Right kidney (tissue), 9 donors: ENCODE data around the gene TTC3.
"Not testable (repeated sequence)": the region's sequence is repeated elsewhere in the genome, so short reads cannot be mapped to it uniquely, and the experiment has no call there.

Experiments used
- DNase-seq: peaks from one replicate; pipeline ENCODE4 v3.0.0-alpha.2; 2016
- long read RNA-seq, 8 donors: transcript quantifications; one replicate each; lab custom pipeline, GENCODE V29; 2026

Gene TTC3, protein sequence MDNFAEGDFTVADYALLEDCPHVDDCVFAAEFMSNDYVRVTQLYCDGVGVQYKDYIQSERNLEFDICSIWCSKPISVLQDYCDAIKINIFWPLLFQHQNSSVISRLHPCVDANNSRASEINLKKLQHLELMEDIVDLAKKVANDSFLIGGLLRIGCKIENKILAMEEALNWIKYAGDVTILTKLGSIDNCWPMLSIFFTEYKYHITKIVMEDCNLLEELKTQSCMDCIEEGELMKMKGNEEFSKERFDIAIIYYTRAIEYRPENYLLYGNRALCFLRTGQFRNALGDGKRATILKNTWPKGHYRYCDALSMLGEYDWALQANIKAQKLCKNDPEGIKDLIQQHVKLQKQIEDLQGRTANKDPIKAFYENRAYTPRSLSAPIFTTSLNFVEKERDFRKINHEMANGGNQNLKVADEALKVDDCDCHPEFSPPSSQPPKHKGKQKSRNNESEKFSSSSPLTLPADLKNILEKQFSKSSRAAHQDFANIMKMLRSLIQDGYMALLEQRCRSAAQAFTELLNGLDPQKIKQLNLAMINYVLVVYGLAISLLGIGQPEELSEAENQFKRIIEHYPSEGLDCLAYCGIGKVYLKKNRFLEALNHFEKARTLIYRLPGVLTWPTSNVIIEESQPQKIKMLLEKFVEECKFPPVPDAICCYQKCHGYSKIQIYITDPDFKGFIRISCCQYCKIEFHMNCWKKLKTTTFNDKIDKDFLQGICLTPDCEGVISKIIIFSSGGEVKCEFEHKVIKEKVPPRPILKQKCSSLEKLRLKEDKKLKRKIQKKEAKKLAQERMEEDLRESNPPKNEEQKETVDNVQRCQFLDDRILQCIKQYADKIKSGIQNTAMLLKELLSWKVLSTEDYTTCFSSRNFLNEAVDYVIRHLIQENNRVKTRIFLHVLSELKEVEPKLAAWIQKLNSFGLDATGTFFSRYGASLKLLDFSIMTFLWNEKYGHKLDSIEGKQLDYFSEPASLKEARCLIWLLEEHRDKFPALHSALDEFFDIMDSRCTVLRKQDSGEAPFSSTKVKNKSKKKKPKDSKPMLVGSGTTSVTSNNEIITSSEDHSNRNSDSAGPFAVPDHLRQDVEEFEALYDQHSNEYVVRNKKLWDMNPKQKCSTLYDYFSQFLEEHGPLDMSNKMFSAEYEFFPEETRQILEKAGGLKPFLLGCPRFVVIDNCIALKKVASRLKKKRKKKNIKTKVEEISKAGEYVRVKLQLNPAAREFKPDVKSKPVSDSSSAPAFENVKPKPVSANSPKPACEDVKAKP (N-terminal part only)
- long read RNA-seq, donor 1, partial matches to known transcripts, result 25 of 28 reads
- long read RNA-seq, donor 1, other reads (novel, unspliced or antisense), result 0 of 28 reads
- long read RNA-seq, donor 2, partial matches to known transcripts, result 11 of 14 reads
- long read RNA-seq, donor 2, other reads (novel, unspliced or antisense), result 0 of 14 reads
- long read RNA-seq, donor 3, full-length matches to known transcripts, result 4 of 53 reads
- long read RNA-seq, donor 3, partial matches to known transcripts, result 49 of 53 reads
- long read RNA-seq, donor 3, other reads (novel, unspliced or antisense), result 0 of 53 reads
- long read RNA-seq, donor 4, partial matches to known transcripts, result 69 of 74 reads
- long read RNA-seq, donor 4, other reads (novel, unspliced or antisense), result 0 of 74 reads
- long read RNA-seq, donor 5, full-length matches to known transcripts, result 3 of 16 reads
- long read RNA-seq, donor 5, partial matches to known transcripts, result 13 of 16 reads
- long read RNA-seq, donor 5, other reads (novel, unspliced or antisense), result 0 of 16 reads
- long read RNA-seq, donor 6, partial matches to known transcripts, result 67 of 75 reads
- long read RNA-seq, donor 6, other reads (novel, unspliced or antisense), result 0 of 75 reads
- long read RNA-seq, donor 7, transcript TTC3-213 (5 exons, 739 nt), result major isoform, 6 of 162 reads
- long read RNA-seq, donor 7, partial matches to known transcripts, result 153 of 162 reads
- long read RNA-seq, donor 7, other reads (novel, unspliced or antisense), result 0 of 162 reads
- long read RNA-seq, donor 8, partial matches to known transcripts, result 44 of 51 reads
- long read RNA-seq, donor 8, other reads (novel, unspliced or antisense), result 0 of 51 reads

DNA sequence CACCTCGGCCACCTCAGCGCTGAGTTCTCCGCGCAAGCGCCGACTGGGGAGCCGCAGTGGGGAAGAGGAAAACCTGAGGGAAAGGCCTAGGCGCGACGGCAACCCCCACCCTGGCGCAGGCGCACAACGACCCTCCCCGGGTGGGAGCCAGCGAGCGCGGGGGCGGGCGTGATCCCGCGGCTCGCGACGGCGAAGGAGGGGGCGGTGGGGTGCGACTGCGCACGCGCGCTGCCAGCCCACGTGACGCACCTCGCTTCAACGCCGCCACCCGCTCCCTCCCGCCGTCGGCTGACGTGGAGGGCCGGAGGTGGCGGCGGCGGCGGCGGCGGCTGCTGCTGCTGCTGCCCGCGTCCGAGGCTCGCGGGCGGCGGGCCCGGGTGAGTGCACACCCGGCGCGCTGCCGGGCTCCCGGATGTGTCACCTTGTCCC lies at the start of gene TTC3, which contains the start of gene PIGP:
Gene TTC3 (plus strand): TSS at position 267 of the 429 bp plus-strand sequence. CDS start 14,004 bp downstream, outside the sequence.
Gene PIGP (minus strand): TSS at position 84 of the 429 bp plus-strand sequence. CDS start 556 bp downstream, outside the sequence.
- DNase-seq, result no peak

GRCh38 chr21:37026499-37026898 lies 46.6 kb upstream of the TTC3 start:
- DNase-seq, result no peak

GRCh38 chr21:37028570-37028969 lies 44.5 kb upstream of the TTC3 start:
- DNase-seq, result no peak

DNA sequence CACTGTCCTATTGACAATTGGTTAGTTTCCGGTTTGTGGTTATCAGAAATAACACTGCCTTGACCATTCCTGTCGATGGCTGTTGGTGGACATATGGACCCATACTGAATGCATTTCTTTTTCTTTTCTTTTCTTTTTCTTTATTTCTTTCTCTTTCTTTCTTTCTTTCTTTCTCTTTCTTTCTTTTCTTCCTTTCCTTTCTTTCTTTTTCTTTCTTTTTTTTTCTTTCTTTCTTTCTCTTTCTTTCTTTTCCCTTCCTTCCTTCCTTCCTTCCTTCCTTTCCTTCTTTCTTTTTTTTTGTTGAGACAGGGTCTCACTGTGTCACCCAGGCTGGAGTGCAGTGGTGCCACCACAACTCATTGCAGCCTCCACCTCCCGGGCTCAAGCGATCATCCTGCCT lies 42.2 kb upstream of the TTC3 start:
- DNase-seq, result no peak

DNA sequence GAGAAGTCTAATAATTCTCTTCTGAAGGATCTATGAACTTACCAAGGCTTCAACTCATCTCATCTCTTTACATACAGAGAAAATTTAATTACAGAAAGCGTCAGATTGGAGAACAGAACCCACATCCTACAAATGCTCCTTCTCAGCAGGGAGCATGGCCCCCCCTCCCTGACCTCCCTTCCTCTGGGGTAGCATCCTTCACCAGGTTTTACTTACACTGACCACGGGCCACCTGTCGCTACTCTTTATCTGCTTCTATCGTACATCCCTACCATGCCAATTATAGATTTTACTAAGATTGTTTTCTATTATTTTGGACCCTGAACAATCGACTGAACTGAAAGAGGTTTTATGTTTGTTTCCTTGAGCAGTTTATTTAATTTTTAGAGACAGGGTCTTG lies 40.8 kb upstream of the TTC3 start:
- no peak for DNase-seq

DNA sequence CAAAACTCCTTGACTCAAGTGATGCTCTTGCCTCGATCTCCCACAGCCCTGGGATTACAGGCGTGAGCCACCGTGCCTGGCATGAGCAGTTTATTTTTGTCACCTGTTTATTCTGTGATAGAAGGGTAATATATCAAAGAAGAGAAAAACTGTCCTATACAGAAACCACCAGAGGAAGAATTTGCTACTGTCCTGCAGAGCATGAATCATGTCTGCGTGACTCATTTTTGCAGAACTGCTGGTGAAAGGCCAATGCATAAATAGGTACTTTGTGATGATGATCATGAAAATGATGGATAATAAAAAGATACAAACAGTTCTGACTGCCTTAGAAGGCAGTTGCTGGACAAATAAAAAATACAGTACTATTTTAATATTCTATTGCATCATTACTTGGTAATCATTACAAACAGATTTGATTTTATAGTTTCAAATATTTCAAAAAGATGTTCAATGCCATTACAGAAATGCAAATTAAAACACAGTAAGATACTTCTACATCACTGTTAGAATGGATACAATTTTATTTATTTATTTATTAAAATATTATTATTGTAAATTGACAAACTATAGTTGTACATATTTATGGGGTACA lies 40.1 kb upstream of the TTC3 start:
- DNase-seq, result no peak

GRCh38 chr21:37034394-37034793 lies 38.7 kb upstream of the TTC3 start:
- not testable (repeated sequence) for DNase-seq

DNA sequence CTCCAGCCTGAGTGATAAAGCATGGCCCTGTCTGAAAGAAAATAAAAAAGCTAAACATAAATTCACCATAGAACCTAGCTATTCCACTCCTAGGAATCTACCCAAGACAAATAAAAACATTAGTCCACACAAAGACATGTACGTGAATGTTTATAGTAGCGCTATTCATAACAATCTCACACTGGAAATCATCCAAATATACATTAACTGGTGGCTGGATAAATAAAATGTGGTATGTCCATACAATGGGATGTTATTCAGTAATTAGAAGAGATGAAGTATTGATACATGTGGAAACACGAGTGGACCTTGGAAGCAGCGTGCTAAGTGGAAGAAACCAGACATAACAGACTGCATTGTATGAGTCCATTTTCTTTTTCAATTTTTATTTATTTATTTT lies 36.9 kb upstream of the TTC3 start:
- DNase-seq, result no peak

- DNase-seq, result no peak
Measured at GRCh38 chr21:37039411-37040075, 33.5 kb upstream of the TTC3 start.

GRCh38 chr21:37040212-37040611 lies 32.8 kb upstream of the TTC3 start:
- DNase-seq, result no peak

- DNase-seq, result no peak
Measured at GRCh38 chr21:37041706-37042271, 31.3 kb upstream of the TTC3 start.

DNA sequence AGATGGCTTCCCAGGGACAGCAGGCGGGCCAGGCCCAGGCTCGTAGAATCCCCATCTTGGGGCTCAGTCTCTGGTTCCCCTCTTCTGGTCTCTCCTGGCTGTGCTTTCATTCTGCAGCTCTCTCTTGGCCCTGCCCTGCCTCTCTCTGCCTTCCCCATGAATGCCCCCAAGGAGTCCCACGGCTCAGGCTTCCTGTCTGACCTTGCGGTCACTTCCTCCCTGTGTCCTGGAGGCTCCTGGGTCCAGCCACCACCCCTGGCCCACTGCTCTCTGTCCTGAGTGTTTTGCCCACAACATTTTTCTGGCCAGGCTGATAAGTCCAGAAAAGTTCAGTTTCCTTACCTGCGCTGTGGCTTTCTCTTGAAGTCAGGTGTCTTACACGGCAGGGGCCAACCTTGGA lies 29.2 kb upstream of the TTC3 start:
- no peak for DNase-seq

- DNase-seq, result no peak
Measured at GRCh38 chr21:37044643-37045042, 28.4 kb upstream of the TTC3 start.

DNA sequence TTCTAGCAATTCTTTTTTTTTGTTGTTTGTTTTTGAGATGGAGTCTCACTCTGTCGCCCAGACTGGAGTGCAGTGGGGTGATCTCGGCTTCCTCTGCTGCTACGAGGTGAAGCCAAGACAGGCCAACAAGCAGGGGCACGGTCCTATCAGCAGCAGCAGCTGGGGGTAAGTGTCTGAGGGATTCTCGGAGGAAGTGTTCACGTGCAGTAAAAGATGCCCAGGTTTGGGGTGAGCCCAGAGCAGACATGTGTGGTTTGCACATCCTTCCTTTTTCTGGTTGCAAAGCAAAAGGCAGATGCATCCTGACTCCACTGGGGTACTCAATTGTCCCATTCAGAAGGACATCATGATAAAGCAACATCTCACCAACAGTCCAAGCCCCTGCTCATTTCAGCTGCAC lies 27.9 kb upstream of the TTC3 start:
- no peak for DNase-seq

DNA sequence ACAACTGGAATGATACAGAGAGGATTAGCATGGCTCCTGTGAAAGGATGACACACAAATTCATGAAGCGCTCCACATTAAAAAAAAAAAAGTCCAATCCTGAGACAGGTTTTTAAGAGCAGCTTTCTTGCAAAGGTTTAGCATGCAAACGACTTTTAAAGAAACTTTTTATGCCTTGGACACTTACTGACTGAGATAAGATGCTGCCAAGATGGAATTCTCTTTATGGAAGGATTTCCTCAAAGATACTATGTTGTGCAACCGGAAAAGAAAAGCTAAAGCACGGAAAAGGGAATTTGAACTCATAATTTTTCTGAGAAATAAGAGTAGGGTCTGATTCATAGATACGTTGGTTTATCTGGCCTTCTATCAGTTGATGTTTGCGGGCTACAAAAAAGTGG lies 27.5 kb upstream of the TTC3 start:
- no peak for DNase-seq

DNA sequence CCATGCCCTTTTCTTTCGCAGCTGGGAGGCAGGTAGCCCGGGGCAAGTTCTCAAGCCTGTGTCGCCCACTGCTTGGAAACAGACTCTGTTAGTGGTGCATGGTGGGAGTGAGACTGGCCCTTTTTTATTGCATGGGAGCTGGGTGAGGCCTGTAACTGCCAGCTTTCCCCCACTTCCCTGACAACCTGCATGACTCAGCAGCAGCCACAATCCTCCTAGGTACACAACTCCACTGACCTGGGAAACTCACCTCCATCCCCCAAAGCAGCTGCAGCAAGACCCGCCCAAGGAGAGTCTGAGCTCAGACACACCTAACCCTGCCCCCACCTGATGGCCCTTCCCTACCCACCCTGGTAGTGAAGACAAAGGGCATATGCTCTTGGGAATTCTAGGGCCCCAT lies 26.0 kb upstream of the TTC3 start:
- no peak for DNase-seq

- DNase-seq, result not testable (repeated sequence)
Measured at GRCh38 chr21:37049741-37050140, 23.3 kb upstream of the TTC3 start.

- DNase-seq, result no peak
Measured at GRCh38 chr21:37055271-37055855, 17.7 kb upstream of the TTC3 start.

- no peak for DNase-seq
Measured at GRCh38 chr21:37057614-37058013, 15.4 kb upstream of the TTC3 start.
